WTC11 (cell line): ENCODE data around the gene SLC12A6. TPM values are rescaled to one million over a fixed set of nuclear protein-coding genes. Genes with fewer than 3 reads are reported as not detected.

Source experiments
- ATAC-seq: fragments of 200-7000 bp; cut with Tn5 transposase; 2 replicates; pipeline ENCODE4 v1.10.0; 2021; ENCODE audit warnings: mild to moderate bottlenecking, moderate library complexity
- Bru-seq: library from RNA; stranded (reverse); fragments of 400-500 nt; gene quantifications from one replicate; lab custom pipeline; 2021; lab: Mats Ljungman, UMichigan
- CTCF ChIA-PET: fragments of 300-600 bp; sonication (Branson Sonifier 250); formaldehyde crosslinking; loops from one replicate; lab custom pipeline; 2021; ENCODE audit warnings: antibody characterized with exemption; lab: Charles Lee
- POLR2A ChIA-PET: fragments of 350-600 bp; sonication (Branson Sonifier 250); formaldehyde crosslinking; loops from one replicate; lab custom pipeline; 2021; ENCODE audit warnings: antibody characterized with exemption; lab: Charles Lee
- DNase-seq: peaks from one replicate; pipeline ENCODE4 v3.0.0; 2021; ENCODE audit warnings: low spot score
- H3K27ac Mint-ChIP-seq: 2 replicates; pipeline ENCODE4 v1.8.0; 2021; ENCODE audit warnings: mixed read lengths
- H3K27me3 Mint-ChIP-seq: 2 replicates; pipeline ENCODE4 v1.8.0; 2021; ENCODE audit warnings: low read depth, mild to moderate bottlenecking, moderate library complexity, mixed read lengths
- H3K36me3 Mint-ChIP-seq: 2 replicates; pipeline ENCODE4 v1.8.0; 2021; ENCODE audit warnings: mixed read lengths
- H3K4me1 Mint-ChIP-seq: 2 replicates; pipeline ENCODE4 v1.8.0; 2022; ENCODE audit warnings: mixed read lengths
- H3K4me3 Mint-ChIP-seq: 2 replicates; pipeline ENCODE4 v1.8.0; 2021; ENCODE audit warnings: mild to moderate bottlenecking, moderate library complexity, mixed read lengths
- H3K9me3 Mint-ChIP-seq: 2 replicates; pipeline ENCODE4 v1.8.0; 2021; ENCODE audit warnings: mixed read lengths
- E2F5 ChIP-seq: sonication (generic); formaldehyde crosslinking; IDR thresholded peaks from 2 replicates; pipeline ENCODE4 v1.8.1; 2022; ENCODE audit warnings: mild to moderate bottlenecking, moderate library complexity, missing genetic modification reagents
- ELF4 ChIP-seq: sonication (generic); formaldehyde crosslinking; IDR thresholded peaks from 2 replicates; pipeline ENCODE4 v1.8.1; 2022; ENCODE audit warnings: low read depth, mild to moderate bottlenecking, moderate library complexity, missing genetic modification reagents
- EMX1 ChIP-seq: fragments of 250-450 bp; sonication (Bioruptor Pico); IDR thresholded peaks from 2 replicates; pipeline ENCODE4 v1.8.0; 2021; ENCODE audit warnings: mild to moderate bottlenecking
- ETV6 ChIP-seq: sonication (generic); formaldehyde crosslinking; IDR thresholded peaks from 2 replicates; pipeline ENCODE4 v1.8.1; 2022; ENCODE audit warnings: mild to moderate bottlenecking, missing genetic modification reagents
- FOXP1 ChIP-seq: sonication (generic); formaldehyde crosslinking; IDR thresholded peaks from 2 replicates; pipeline ENCODE4 v1.8.0; 2022; ENCODE audit warnings: missing genetic modification reagents, mild to moderate bottlenecking, moderate library complexity, borderline replicate concordance
- HMGA2 ChIP-seq: fragments of 250-450 bp; sonication (Bioruptor Pico); IDR thresholded peaks from 2 replicates; pipeline ENCODE4 v1.4.0; 2021; ENCODE audit warnings: mild to moderate bottlenecking, moderate library complexity
- JAZF1 ChIP-seq: fragments of 250-450 bp; sonication (Bioruptor Pico); IDR thresholded peaks from 2 replicates; pipeline ENCODE4 v1.9.0; 2021; ENCODE audit warnings: moderate library complexity, mild to moderate bottlenecking, inconsistent platforms
- KAT7 ChIP-seq: sonication (generic); formaldehyde crosslinking; IDR thresholded peaks from 2 replicates; pipeline ENCODE4 v1.8.1; 2023; ENCODE audit warnings: missing genetic modification reagents, mild to moderate bottlenecking, borderline replicate concordance
- MYBL2 ChIP-seq: sonication (generic); formaldehyde crosslinking; IDR thresholded peaks from 2 replicates; pipeline ENCODE4 v1.8.1; 2023; ENCODE audit warnings: mild to moderate bottlenecking, moderate library complexity, missing genetic modification reagents
- NFYB ChIP-seq: sonication (generic); formaldehyde crosslinking; conservative IDR thresholded peaks from 2 replicates; pipeline ENCODE4 v1.8.0; 2022; ENCODE audit warnings: low read depth, missing genetic modification reagents
- OVOL2 ChIP-seq: fragments of 250-450 bp; sonication (Bioruptor Pico); IDR thresholded peaks from 2 replicates; pipeline ENCODE4 v1.9.0; 2021; ENCODE audit warnings: mild to moderate bottlenecking, borderline replicate concordance
- RELA ChIP-seq: sonication (generic); formaldehyde crosslinking; IDR thresholded peaks from 2 replicates; pipeline ENCODE4 v1.8.1; 2022; ENCODE audit warnings: missing genetic modification reagents, mild to moderate bottlenecking, borderline replicate concordance
- SP1 ChIP-seq: sonication (generic); formaldehyde crosslinking; conservative IDR thresholded peaks from 2 replicates; pipeline ENCODE4 v1.8.1; 2022; ENCODE audit warnings: missing genetic modification reagents
- USF2 ChIP-seq: sonication (generic); formaldehyde crosslinking; IDR thresholded peaks from 2 replicates; pipeline ENCODE4 v1.8.1; 2023; ENCODE audit warnings: mild to moderate bottlenecking, missing genetic modification reagents, moderate library complexity
- ZBTB43 ChIP-seq: sonication (generic); formaldehyde crosslinking; IDR thresholded peaks from 2 replicates; pipeline ENCODE4 v1.8.1; 2023; ENCODE audit warnings: mild to moderate bottlenecking, missing genetic modification reagents
- ZNF281 ChIP-seq: sonication (generic); formaldehyde crosslinking; IDR thresholded peaks from 2 replicates; pipeline ENCODE4 v1.8.0; 2023; ENCODE audit warnings: mild to moderate bottlenecking, missing genetic modification reagents
- ZNF416 ChIP-seq: fragments of 250-450 bp; sonication (Bioruptor Pico); IDR thresholded peaks from 2 replicates; pipeline ENCODE4 v1.9.0; 2021; ENCODE audit warnings: mild to moderate bottlenecking, inconsistent platforms
- long read RNA-seq, 3 experiments: library from RNA in 1 of 3; library from capped mRNA in 1 of 3; library from polyadenylated mRNA in 1 of 3; unstranded in 2 of 3; stranded (forward) in 1 of 3; transcript quantifications; one replicate each; pipeline ENCODE4 v2.0.0, GENCODE V29; 2021
- total RNA-seq: library from RNA; stranded (reverse); gene quantifications from 3 replicates; pipeline ENCODE4 v1.2.3, GENCODE V29; 2021
- TF ChIP-seq, protein P1 (sequence below): sonication (generic); formaldehyde crosslinking; IDR thresholded peaks from 2 replicates; pipeline ENCODE4 v1.8.1; 2022; ENCODE audit warnings: low read depth, missing genetic modification reagents, borderline replicate concordance
- TF ChIP-seq, protein P2 (sequence below): sonication (generic); formaldehyde crosslinking; IDR thresholded peaks from 2 replicates; pipeline ENCODE4 v1.8.0; 2023; ENCODE audit warnings: missing genetic modification reagents, mild to moderate bottlenecking, borderline replicate concordance
- TF ChIP-seq, protein P3 (sequence below): sonication (generic); formaldehyde crosslinking; conservative IDR thresholded peaks from 2 replicates; pipeline ENCODE4 v1.8.1; 2023; ENCODE audit warnings: mild to moderate bottlenecking, low read depth, missing genetic modification reagents, moderate library complexity

The SLC12A6 gene
- 13.3 to 16.2 TPM (median 14.7 TPM) in 3 replicates for total RNA-seq
- Bru-seq, nascent RNA = percentile 59 among the genes with signal in this experiment
- long read RNA-seq, experiment 1, full-length matches to known transcripts = 4 of 7 reads
- long read RNA-seq, experiment 1, partial matches to known transcripts = 1 of 7 reads
- long read RNA-seq, experiment 1, other reads (novel, unspliced or antisense) = 2 of 7 reads
- long read RNA-seq, experiment 2, partial matches to known transcripts = 3 of 12 reads
- long read RNA-seq, experiment 2, other reads (novel, unspliced or antisense) = 9 of 12 reads
- long read RNA-seq, experiment 3 = 0 reads

DNA sequence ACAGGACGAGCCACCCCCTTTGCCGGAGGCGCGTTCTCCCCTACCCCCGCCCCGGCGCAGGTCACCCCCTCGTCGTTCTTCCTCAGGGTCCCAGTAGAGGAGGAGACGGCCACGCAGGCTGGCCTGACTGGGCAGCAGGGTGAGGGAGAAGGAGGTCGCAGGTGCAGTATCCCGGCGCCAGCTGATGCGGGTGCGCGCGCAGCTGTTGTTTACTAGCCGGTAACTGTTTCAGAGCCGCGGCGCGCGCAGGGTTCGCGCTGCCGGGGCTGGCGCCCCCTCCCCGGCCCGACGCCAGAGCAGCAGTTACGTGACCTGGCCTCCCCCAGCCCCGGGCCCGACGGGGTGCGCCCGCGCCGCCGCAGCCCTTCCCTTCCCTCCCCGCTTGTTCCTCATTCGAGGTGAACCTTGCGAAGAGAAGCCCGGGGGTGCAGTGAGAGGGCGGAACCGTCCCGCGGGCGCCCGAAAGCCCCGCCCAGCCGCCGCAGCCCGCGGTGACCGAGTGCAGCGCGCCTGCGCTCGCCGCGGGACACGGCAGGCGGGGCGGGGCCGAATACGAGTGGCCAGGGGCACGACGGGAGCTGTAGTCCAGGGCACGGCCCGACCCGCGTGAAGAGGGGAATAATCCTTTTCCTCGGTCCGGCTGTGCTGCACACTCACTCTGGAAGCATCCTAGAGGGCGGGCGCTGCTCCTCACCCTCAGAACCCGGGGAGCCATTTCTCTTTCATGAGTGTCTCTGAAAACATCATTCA lies at the start of gene SLC12A6:
TSS of gene SLC12A6 (minus strand) at position 225 of the 750 bp plus-strand sequence. CDS start 1,101 bp downstream, outside the sequence.
- ChIA-PET POLR2A (interaction anchor here (0.6 to 2.5 kb wide), 6 partner anchors 8 to 245 kb away, joined by 3 to 9 read pairs (median 3); partner anchors contain the start of genes KATNBL1 and LPCAT4), CTCF (interaction anchor here (0.6 to 3.1 kb wide), 12 partner anchors 9 to 250 kb away, joined by 3 to 16 read pairs (median 4); partner anchors contain the start of genes GOLGA8B and LPCAT4)
- Mint-ChIP-seq H3K4me3 (peak within 1 kb of the TSS; percentile 97), H3K36me3 (peaks cover 25% of the 10 kb centered on the region), H3K4me1 (peaks cover 22% of the 10 kb centered on the region), H3K27me3 (peaks cover 6% of the 10 kb centered on the region), H3K27ac (peak within 1 kb of the TSS; percentile 95), H3K9me3 (no peaks in the 10 kb centered on the region)
- peak; percentile 91 for DNase-seq
- peak; percentile 91 for ATAC-seq
- TF ChIP-seq, protein P1, sequence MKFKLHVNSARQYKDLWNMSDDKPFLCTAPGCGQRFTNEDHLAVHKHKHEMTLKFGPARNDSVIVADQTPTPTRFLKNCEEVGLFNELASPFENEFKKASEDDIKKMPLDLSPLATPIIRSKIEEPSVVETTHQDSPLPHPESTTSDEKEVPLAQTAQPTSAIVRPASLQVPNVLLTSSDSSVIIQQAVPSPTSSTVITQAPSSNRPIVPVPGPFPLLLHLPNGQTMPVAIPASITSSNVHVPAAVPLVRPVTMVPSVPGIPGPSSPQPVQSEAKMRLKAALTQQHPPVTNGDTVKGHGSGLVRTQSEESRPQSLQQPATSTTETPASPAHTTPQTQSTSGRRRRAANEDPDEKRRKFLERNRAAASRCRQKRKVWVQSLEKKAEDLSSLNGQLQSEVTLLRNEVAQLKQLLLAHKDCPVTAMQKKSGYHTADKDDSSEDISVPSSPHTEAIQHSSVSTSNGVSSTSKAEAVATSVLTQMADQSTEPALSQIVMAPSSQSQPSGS = no peak
- 0 out of 2 replicates have a peak, but pooled peaks have one; percentile 50 for TF ChIP-seq EMX1 (CRISPR knock-in tag)
- 0 out of 2 replicates have a peak, but pooled peaks have one; percentile 36 for TF ChIP-seq KAT7
- TF ChIP-seq ZNF281 = no peak
- TF ChIP-seq FOXP1 = peak; percentile 84
- TF ChIP-seq USF2 (CRISPR knock-in tag) = 0 out of 2 replicates have a peak, but pooled peaks have one; percentile 21
- TF ChIP-seq ZBTB43 (CRISPR knock-in tag) = no peak
- TF ChIP-seq JAZF1 = no peak
- no peak for TF ChIP-seq HMGA2 (CRISPR knock-in tag)
- peak; percentile 83 for TF ChIP-seq SP1 (CRISPR knock-in tag)
- TF ChIP-seq ELF4 = no peak
- no peak for TF ChIP-seq NFYB (CRISPR knock-in tag)
- TF ChIP-seq ZNF416 (CRISPR knock-in tag) = no peak
- TF ChIP-seq, protein P2, sequence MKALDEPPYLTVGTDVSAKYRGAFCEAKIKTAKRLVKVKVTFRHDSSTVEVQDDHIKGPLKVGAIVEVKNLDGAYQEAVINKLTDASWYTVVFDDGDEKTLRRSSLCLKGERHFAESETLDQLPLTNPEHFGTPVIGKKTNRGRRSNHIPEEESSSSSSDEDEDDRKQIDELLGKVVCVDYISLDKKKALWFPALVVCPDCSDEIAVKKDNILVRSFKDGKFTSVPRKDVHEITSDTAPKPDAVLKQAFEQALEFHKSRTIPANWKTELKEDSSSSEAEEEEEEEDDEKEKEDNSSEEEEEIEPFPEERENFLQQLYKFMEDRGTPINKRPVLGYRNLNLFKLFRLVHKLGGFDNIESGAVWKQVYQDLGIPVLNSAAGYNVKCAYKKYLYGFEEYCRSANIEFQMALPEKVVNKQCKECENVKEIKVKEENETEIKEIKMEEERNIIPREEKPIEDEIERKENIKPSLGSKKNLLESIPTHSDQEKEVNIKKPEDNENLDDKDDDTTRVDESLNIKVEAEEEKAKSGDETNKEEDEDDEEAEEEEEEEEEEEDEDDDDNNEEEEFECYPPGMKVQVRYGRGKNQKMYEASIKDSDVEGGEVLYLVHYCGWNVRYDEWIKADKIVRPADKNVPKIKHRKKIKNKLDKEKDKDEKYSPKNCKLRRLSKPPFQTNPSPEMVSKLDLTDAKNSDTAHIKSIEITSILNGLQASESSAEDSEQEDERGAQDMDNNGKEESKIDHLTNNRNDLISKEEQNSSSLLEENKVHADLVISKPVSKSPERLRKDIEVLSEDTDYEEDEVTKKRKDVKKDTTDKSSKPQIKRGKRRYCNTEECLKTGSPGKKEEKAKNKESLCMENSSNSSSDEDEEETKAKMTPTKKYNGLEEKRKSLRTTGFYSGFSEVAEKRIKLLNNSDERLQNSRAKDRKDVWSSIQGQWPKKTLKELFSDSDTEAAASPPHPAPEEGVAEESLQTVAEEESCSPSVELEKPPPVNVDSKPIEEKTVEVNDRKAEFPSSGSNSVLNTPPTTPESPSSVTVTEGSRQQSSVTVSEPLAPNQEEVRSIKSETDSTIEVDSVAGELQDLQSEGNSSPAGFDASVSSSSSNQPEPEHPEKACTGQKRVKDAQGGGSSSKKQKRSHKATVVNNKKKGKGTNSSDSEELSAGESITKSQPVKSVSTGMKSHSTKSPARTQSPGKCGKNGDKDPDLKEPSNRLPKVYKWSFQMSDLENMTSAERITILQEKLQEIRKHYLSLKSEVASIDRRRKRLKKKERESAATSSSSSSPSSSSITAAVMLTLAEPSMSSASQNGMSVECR (CRISPR knock-in tag) = peak; percentile 89; the same call in 1 of the 2 replicates
- TF ChIP-seq, protein P3, sequence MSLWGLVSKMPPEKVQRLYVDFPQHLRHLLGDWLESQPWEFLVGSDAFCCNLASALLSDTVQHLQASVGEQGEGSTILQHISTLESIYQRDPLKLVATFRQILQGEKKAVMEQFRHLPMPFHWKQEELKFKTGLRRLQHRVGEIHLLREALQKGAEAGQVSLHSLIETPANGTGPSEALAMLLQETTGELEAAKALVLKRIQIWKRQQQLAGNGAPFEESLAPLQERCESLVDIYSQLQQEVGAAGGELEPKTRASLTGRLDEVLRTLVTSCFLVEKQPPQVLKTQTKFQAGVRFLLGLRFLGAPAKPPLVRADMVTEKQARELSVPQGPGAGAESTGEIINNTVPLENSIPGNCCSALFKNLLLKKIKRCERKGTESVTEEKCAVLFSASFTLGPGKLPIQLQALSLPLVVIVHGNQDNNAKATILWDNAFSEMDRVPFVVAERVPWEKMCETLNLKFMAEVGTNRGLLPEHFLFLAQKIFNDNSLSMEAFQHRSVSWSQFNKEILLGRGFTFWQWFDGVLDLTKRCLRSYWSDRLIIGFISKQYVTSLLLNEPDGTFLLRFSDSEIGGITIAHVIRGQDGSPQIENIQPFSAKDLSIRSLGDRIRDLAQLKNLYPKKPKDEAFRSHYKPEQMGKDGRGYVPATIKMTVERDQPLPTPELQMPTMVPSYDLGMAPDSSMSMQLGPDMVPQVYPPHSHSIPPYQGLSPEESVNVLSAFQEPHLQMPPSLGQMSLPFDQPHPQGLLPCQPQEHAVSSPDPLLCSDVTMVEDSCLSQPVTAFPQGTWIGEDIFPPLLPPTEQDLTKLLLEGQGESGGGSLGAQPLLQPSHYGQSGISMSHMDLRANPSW (CRISPR knock-in tag) = no peak
- peak; percentile 13; the same call in 1 of the 2 replicates for TF ChIP-seq ETV6 (CRISPR knock-in tag)
- TF ChIP-seq MYBL2 (CRISPR knock-in tag) = peak; percentile 34; the same call in 1 of the 2 replicates
- TF ChIP-seq OVOL2 (CRISPR knock-in tag) = no peak
- TF ChIP-seq E2F5 (CRISPR knock-in tag) = peak; percentile 75
- TF ChIP-seq RELA (CRISPR knock-in tag) = no peak
